Activated T-cell treated with anti-CD3 and anti-CD28 coated beads, Interleukin-2, amount 50 U/mL, for 72 hours (primary cell): ENCODE data around the gene HOXD3. TPM values are rescaled to one million over a fixed set of nuclear protein-coding genes. Genes with fewer than 3 reads are reported as not detected.

Experiments
- ATAC-seq, 2 donors: fragments of 150-1000 bp; cut with Tn5 transposase; replicated peaks in 1 of 2; 2 replicates each; pipeline ENCODE4 v1.10.0; 2021; ENCODE audit warnings: moderate library complexity in 2 of 2, mild to moderate bottlenecking in 1 of 2
- DNase-seq, 2 donors: peaks; one replicate each; pipeline ENCODE4 v3.0.0; 2021 to 2022; ENCODE audit warnings: mixed read lengths in 1 of 2
- H3K27ac Mint-ChIP-seq: one replicate; pipeline ENCODE4 v1.8.0; 2022; ENCODE audit warnings: mild to moderate bottlenecking, moderate library complexity, mixed read lengths
- H3K27me3 Mint-ChIP-seq: one replicate; pipeline ENCODE4 v1.8.0; 2022; ENCODE audit warnings: low read depth, mixed read lengths
- H3K36me3 Mint-ChIP-seq, 2 donors: one replicate each; pipeline ENCODE4 v1.8.0; 2022; ENCODE audit warnings: mixed read lengths in 2 of 2, mild to moderate bottlenecking in 1 of 2; ENCODE audit not compliant: insufficient read depth in 2 of 2
- H3K4me1 Mint-ChIP-seq: one replicate; pipeline ENCODE4 v1.8.0; 2022; ENCODE audit warnings: low read depth, mixed read lengths
- H3K4me3 Mint-ChIP-seq, 2 donors: one replicate each; pipeline ENCODE4 v1.8.0; 2022; ENCODE audit warnings: mild to moderate bottlenecking in 2 of 2, mixed read lengths in 2 of 2, moderate library complexity in 2 of 2
- H3K9me3 Mint-ChIP-seq, 2 donors: one replicate each; pipeline ENCODE4 v1.8.0; 2022; ENCODE audit warnings: mixed read lengths in 2 of 2
- total RNA-seq, 2 donors: library from RNA; stranded (reverse); gene quantifications; one replicate each; pipeline ENCODE4 v1.2.3, GENCODE V29; 2022

The HOXD3 gene
- total RNA-seq, 2 donors from 2014 or later, result not detected

DNA sequence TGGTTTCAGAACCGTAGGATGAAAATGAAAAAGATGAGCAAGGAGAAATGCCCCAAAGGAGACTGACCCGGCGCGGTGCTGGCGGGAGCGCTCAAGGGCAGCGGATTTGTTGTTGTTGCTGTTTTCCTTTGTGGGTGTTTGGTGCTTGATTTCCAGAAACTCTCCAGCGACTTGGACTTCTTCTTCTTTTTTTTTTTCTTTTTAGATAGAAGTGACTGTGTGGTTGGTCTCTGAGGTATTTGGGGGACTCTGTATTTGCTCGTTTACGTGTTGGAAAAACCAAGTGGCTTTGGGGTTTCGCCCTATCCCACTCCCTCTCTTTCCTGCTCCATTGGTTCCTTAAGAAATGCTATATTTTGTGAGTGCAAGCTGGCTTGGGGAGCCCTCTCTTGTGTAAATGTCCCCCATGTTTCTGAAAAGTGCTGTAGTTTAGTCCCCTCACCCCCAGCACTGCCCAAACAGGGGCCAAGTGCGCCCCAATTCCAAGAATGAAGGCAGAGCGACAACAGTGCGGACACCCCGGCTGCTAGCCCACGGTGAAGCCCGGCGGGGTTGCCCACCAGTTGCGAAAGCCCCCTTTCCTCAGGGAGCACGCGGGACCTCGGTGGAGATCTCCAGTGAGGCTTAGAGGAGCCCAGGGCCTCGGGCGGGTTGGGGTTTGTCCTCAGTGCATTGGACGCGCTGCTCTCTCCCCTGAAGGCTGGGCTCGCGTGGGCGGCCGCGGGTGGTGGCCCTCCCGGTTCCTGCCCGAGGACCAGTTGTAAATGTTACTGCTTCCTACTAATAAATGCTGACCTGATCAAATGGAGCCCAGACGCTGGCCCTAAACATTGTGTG lies 32.8 kb upstream of the HOXD3 start:
- Mint-ChIP-seq H3K36me3 (peaks cover 0 to 2% of the 10 kb centered on the region in 2 donors), H3K27ac (no peak overlapping the region), H3K4me3 (peak overlapping the region; percentile 10 to 50), H3K27me3 (peaks cover 81% of the 10 kb centered on the region), H3K9me3 (no peaks in the 10 kb centered on the region), H3K4me1 (peaks cover 26% of the 10 kb centered on the region)
- DNase-seq, result no peak
- ATAC-seq, result no peak

DNA sequence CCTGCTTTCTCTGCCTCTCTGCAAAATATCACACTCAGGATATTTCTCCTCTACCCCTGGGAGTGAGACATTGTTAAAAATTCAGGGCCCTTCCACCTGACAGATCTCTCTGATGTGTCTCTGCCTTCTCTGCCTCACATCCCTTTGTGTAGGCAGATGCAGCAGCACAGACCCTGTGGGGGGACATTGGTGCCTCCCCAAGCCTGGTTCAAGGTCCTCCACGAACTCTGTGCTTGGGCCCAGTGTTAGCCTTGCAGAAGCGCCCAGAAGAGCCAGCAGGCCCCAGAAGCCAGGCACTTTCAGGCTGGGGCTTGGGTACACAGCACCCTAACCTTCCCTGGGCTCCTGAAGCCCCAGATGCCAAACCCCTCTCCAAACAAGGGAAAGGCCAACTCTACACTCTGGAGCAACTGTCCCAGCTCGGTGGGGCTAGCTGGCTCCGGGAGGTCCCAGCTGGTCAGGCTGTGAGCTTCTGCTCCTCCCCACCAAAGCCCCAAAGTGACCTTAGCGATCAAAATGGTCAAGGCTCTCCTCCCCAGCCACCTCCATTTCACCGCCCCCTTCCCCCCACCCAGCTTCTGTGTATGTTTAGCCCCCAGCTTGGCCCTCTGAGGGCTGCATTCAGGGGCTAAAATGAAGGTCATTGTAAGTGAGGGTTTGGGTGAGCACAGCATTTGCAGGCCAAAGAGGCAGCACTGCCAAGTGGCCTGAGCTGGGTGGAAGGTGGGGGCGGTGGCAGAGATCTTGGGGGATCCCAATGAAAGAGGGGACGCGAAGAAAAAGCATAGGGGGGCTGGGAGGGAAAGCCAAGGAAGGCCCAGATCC lies 31.9 kb upstream of the HOXD3 start:
- Mint-ChIP-seq H3K36me3 (peaks cover 0 to 2% of the 10 kb centered on the region in 2 donors), H3K27ac (no peak overlapping the region), H3K27me3 (peaks cover 73% of the 10 kb centered on the region), H3K4me3 (no peak overlapping the region), H3K4me1 (peaks cover 27% of the 10 kb centered on the region), H3K9me3 (no peaks in the 10 kb centered on the region)
- ATAC-seq (no peak), DNase-seq (no peak)

DNA sequence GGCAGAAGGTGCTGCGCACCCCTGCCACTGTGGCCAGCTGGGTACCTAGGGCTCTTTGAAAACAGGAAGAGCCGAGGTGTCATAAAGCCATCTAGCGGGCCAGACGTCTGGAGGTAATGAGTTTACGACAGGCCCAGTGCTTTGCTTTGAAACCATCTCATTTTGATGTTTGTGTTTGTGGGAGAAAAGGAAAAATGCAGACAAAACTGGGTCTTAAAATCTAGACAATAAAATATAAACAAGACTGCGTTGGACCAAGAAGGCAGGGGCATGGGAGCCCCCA lies 31.4 kb upstream of the HOXD3 start:
- H3K4me3 Mint-ChIP-seq, result no peak overlapping the region
- no peaks in the 10 kb centered on the region for H3K9me3 Mint-ChIP-seq
- no peak overlapping the region for H3K27ac Mint-ChIP-seq
- DNase-seq (no peak), ATAC-seq (no peak)
- peaks cover 0 to 2% of the 10 kb centered on the region in 2 donors for H3K36me3 Mint-ChIP-seq
- H3K4me1 Mint-ChIP-seq, result peaks cover 29% of the 10 kb centered on the region
- H3K27me3 Mint-ChIP-seq, result peaks cover 68% of the 10 kb centered on the region

DNA sequence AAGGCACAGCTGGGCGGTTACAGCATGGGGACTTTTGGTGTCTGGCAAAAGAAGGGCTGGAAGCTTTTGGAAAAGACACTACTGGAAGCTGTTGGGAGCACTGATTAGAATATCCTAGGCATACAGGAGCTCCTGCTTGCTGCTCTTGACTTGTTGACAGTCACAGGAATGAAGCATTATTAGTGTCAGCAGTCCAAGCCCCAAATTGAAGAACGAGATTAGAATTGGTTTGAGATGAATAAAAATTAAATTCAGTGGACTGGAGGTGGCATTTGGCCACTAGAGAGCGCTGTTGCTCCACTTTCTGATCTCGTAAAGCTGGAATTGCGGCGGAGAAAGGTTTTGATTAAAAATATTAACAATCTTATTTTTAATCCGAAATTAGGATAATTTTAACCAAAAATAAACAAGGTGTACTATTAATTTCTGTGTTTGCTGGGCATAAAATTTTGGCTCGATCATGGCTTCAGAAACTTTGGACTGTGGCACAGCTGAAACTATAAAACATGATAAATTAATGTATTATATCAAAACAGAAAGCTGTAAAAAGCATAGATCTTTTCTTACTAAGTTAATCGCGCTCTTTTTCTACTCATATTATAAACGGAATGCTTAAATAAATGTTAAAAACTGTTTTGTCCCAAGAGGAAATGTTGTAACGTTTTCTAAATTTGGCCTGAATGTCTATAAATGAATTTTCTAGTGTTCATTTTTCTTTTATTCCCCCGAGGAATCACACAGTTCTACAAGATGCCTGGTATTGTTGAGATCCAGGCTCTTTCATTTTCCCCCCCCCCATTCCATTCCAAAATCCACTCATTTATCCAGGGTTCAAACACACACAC lies 30.0 kb upstream of the HOXD3 start:
- ATAC-seq, result no peak
- H3K27me3 Mint-ChIP-seq, result peaks cover 75% of the 10 kb centered on the region

DNA sequence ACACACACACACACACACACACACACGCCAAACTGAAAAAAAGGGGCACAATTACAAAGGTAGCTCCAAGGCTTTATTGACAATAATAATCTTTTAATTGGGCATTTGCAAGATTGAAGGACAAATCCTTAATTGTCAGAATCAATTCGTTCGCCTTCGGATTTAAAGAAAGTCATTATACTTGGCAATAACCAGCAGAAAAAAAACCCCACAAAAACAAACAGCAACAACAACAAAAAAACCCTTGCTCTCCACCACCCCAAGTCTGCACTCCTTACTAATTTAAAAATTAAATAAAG lies 29.4 kb upstream of the HOXD3 start:
- H3K27me3 Mint-ChIP-seq, result peaks cover 81% of the 10 kb centered on the region

More for the DNA sequence above, 30.0 kb upstream of the HOXD3 start:
- peak; percentile 61 to 67 for DNase-seq
- Mint-ChIP-seq H3K27ac (peak overlapping the region; percentile 63), H3K36me3 (peaks cover 0 to 2% of the 10 kb centered on the region in 2 donors), H3K4me3 (no peak overlapping the region), H3K9me3 (no peaks in the 10 kb centered on the region), H3K4me1 (peaks cover 42% of the 10 kb centered on the region)

DNA sequence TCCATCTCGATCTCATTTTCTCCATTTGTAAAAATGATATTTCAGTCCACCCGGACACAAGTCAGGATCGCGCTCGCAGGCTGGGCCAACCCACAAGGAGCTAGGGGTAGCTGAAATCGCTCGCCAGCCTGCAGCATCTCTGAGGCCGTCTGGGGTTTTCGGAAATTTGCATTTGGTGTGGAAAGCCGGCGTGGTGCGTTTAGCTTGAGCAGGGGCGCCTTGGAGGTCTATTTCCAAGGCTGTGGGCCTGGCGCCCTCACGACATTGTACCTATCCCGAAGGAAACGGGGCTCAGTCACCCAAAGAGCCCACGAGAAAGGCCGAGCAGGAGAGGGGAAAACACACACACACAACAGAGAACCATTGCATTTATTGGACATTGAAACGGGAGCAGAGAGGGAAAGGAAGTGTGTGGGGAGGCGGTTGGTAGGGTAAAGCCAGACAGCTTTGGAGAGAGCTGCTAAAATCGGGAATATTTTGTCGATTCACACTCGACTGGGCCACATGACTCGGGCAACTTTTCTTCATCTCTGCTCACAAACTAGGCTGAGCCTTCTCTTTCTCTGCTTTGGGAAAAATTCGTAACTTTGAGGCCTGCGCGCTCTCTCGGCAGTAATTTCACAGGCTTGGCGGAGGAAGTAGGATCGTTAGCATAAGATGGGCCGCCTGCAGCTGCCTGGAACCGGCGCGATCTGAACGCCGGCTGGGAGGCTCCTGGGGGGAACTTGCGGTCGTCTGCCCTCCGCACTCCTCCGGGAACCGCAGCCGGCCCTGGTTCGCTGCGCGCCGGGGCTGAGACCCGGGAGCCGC lies 28.7 kb upstream of the HOXD3 start:
- peak overlapping the region; percentile 74 for H3K27ac Mint-ChIP-seq

More for the DNA sequence above, 29.4 kb upstream of the HOXD3 start:
- Mint-ChIP-seq H3K27ac (peak overlapping the region; percentile 74), H3K36me3 (peaks cover 0 to 5% of the 10 kb centered on the region in 2 donors), H3K4me1 (peaks cover 46% of the 10 kb centered on the region), H3K4me3 (no peak overlapping the region), H3K9me3 (no peaks in the 10 kb centered on the region)
- ATAC-seq (no peak), DNase-seq (no peak)

DNA sequence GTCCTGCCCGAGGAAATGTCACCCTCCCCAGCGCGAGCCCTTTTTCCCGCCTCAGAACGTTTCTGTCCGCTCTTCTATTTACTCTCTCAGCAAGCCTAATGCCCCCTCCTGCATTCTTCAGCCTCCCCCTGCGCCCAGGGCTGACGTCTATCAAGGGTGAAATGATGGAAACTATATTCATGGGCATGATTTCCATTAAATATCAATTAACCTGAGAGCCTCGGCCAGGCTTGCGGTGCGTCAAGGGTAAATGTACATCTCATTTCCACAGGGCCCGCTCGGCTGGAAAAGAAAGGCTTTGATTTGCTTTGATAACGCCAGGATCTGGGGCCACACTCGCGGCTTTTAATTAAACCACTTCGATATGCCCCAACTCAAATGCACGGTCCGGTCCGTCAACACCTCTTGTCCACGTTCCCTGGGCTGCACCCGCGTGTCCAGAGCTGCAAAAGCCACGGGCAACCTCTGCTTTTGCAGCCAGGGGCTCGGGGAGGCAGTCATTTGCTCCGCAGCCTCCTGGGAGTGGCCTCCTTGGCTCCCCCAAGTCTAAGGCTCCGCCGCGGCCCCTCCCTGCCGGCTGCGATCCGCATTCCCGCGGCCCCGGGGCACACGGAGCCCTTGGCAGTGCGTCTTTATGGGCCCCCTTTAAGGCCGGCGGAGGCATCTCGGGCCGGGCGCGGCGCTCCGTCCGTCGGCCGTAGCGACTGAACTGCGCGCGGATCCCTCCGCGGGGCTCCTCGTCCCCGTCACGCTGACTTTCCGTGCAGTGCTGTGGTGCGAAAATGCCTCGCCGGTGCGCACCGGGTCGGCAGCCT lies 27.9 kb upstream of the HOXD3 start, which contains the start of gene HOXD8:
Gene HOXD8 (plus strand): TSS at position 724 of the 815 bp plus-strand sequence. CDS start 662 bp downstream, outside the sequence.
- Mint-ChIP-seq H3K36me3 (peaks cover 0 to 5% of the 10 kb centered on the region in 2 donors), H3K27me3 (peaks cover 86% of the 10 kb centered on the region), H3K27ac (peak within 1 kb of the TSS; percentile 74), H3K4me3 (peak within 1 kb of the TSS; percentile 45 to 74), H3K9me3 (no peaks in the 10 kb centered on the region), H3K4me1 (peaks cover 46% of the 10 kb centered on the region)
- ATAC-seq (peak in 1 of 2 donors; percentile 40), DNase-seq (peak; percentile 35 to 44)

More for the DNA sequence above, 28.7 kb upstream of the HOXD3 start:
- H3K9me3 Mint-ChIP-seq, result no peaks in the 10 kb centered on the region
- H3K4me3 Mint-ChIP-seq, result peak overlapping the region; percentile 44 to 65
- peaks cover 46% of the 10 kb centered on the region for H3K4me1 Mint-ChIP-seq
- H3K36me3 Mint-ChIP-seq, result peaks cover 0 to 5% of the 10 kb centered on the region in 2 donors
- DNase-seq (no peak), ATAC-seq (no peak)
- peaks cover 86% of the 10 kb centered on the region for H3K27me3 Mint-ChIP-seq

DNA sequence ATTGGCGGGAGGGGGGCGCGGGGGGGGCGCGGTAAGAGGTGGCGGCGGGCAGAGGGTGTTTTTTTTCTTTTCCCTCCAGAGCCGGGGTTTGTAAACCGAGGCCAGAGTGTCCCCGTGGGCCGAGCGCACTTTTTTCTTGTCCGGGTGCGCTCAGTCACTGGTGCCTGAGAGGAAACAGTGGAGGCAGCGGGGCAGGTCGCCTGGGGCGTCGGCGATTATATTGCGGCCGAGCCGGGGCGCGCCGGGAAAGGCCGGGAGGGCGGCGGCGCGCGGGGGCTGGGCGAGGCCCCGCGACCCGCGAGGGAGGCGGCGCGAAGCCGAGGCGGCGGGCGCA lies 27.3 kb upstream of the HOXD3 start:
- Mint-ChIP-seq H3K4me1 (peaks cover 46% of the 10 kb centered on the region), H3K27ac (no peak overlapping the region), H3K9me3 (no peaks in the 10 kb centered on the region), H3K36me3 (peaks cover 0 to 4% of the 10 kb centered on the region in 2 donors), H3K27me3 (peaks cover 86% of the 10 kb centered on the region), H3K4me3 (peak overlapping the region; percentile 45 to 65)
- ATAC-seq, result peak; percentile 16 to 22
- DNase-seq, result no peak

DNA sequence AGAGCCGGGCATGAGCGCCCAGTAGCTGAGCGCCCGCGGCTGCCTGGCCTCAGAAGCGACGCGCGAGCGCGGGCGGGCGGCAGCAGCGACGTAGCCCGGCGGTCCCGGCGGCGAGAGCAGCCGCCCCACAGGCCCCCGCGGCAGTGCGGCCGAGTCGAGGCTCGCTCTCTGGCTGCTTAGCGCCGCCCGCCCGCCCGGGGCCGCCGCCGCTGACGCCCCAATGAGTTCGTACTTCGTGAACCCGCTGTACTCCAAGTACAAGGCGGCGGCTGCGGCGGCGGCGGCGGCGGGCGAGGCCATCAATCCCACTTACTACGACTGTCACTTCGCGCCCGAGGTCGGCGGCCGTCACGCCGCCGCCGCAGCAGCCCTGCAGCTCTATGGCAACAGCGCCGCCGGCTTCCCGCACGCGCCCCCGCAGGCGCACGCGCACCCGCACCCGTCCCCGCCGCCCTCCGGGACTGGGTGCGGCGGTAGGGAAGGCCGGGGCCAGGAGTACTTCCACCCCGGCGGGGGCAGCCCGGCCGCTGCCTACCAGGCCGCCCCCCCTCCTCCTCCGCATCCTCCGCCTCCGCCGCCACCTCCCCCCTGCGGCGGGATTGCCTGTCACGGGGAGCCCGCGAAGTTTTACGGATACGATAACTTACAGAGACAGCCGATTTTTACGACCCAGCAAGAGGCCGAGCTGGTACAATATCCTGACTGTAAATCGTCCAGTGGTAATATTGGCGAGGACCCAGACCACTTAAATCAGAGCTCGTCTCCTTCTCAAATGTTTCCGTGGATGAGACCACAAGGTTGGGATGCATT lies 26.8 kb upstream of the HOXD3 start:
- Mint-ChIP-seq H3K27me3 (peaks cover 86% of the 10 kb centered on the region), H3K27ac (peak overlapping the region; percentile 93), H3K9me3 (no peaks in the 10 kb centered on the region), H3K4me1 (peaks cover 49% of the 10 kb centered on the region), H3K36me3 (peaks cover 0 to 3% of the 10 kb centered on the region in 2 donors), H3K4me3 (peak overlapping the region; percentile 74 to 84)
- ATAC-seq, result peak; percentile 47 to 50
- peak; percentile 42 to 50 for DNase-seq

DNA sequence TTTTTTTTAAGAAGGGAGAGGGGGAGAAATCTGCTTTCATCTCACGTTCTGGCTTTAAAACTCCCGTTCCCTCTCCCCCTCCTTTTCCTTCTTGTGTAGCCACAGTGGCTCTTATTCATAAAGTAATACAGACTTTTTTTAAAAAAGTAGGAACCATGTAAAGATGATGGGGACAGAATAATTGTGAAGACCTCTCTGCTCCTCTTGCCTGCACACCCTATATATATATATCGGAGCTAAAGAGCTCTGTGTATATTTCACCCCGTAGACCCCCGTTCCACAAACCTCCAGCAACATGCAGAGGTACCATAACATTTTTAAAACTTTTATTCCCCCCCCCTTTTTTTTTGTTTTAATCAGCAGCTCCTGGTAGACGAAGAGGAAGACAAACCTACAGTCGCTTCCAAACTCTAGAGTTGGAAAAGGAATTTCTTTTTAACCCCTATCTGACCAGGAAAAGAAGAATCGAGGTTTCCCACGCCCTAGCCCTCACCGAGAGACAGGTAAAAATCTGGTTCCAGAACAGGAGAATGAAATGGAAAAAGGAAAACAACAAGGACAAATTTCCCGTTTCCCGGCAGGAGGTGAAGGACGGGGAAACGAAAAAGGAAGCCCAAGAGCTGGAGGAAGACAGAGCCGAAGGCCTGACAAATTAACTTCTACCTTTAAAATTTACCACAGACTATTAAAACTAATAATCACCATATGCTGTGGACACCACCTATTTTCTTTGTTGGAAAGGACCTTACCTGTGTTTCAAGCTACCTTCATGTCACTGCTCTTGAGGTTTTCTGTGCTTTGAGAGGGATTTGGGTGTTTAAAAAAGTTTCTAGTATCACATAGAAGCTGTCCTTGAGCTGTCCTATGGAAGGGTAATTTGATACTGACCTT lies 25.9 kb upstream of the HOXD3 start:
- Mint-ChIP-seq H3K4me3 (peak overlapping the region; percentile 74 to 84), H3K36me3 (peaks cover 1 to 5% of the 10 kb centered on the region in 2 donors), H3K4me1 (peaks cover 56% of the 10 kb centered on the region), H3K27ac (peak overlapping the region; percentile 93), H3K27me3 (peaks cover 86% of the 10 kb centered on the region), H3K9me3 (no peaks in the 10 kb centered on the region)
- no peak for DNase-seq
- no peak for ATAC-seq
